GM12801 (cell line): ENCODE data around the gene CYP46A1.

ENCODE experiments used
- TF ChIP-seq, protein P1 (sequence below): IDR thresholded peaks from one replicate; pipeline ENCODE4 v1.5.1; 2011; ENCODE audit warnings: control low read depth; ENCODE audit not compliant: insufficient read length; ENCODE audit errors: extremely low read depth

Gene CYP46A1

DNA sequence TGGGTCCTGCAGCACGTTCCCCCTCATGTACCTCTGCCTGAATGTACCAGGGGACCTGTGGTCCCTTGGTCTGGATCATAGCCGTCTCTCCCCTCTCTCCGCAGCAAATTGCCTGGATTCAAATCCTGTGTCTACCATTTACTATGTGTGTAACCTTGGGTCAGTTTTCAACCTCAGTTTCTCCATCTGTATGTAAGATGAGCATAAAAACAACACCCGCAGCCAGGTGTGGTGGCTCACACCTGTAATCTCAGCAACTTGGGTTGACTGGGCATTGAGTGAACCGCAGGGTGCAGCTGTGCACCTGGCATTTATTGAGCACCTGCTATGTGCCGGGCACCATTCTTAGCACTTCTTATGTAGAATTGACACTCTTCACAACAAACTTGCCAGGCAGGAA, 14.1 kb downstream of the CYP46A1 start:
- TF ChIP-seq, protein P1, sequence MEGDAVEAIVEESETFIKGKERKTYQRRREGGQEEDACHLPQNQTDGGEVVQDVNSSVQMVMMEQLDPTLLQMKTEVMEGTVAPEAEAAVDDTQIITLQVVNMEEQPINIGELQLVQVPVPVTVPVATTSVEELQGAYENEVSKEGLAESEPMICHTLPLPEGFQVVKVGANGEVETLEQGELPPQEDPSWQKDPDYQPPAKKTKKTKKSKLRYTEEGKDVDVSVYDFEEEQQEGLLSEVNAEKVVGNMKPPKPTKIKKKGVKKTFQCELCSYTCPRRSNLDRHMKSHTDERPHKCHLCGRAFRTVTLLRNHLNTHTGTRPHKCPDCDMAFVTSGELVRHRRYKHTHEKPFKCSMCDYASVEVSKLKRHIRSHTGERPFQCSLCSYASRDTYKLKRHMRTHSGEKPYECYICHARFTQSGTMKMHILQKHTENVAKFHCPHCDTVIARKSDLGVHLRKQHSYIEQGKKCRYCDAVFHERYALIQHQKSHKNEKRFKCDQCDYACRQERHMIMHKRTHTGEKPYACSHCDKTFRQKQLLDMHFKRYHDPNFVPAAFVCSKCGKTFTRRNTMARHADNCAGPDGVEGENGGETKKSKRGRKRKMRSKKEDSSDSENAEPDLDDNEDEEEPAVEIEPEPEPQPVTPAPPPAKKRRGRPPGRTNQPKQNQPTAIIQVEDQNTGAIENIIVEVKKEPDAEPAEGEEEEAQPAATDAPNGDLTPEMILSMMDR: no peak

DNA sequence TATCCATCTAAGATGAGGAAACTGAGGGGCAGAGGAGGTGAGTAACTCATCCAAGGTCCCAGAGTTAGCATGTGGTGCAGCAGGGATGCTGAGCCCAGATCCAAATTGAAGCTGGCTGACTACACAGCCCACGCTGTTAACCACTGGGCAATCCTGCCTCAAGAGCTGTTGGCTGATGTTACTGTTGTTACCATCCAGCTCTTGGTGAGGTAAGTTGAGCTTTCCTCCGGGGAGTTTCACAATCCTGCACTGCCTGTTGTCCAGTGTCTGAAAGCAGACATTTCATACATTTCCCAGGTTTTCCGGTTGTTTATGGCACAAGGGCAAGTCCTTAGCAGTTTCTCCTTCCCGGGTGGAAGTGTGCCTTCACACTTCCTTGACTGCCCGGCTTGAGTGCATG, 14.5 kb downstream of the CYP46A1 start:
- TF ChIP-seq, protein P1: no peak

DNA sequence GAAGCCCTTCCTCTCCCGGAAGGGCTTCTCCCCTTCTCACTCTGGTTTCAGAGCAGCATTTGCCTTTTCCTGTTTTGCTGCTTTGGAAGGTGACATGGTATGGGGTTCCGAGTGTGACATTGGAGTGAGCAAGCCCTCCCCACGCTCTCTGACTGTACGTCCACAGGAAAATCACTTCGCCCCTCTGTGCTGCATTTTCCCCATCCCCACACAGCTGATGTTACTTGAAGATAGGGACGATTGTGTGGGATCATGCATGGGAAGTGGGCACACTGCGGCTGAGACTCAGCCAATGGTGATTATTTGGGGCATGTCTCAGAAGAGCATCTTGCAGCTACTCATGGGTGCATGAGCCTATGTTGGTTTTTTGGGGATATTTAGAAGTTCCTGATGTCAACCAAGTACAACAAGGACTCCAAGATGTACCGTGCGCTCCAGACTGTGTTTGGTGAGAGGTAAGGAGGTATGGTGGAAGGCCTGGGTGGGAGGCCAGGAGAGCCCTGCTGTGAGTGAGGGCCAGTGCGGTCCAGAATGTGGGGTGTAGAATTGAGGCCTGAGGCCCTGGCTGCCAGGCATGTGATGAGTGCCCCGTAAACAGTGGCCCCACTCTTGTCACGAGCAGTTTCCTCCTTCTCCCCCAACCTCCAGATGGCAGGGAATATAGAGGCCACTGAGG, 15.1 kb downstream of the CYP46A1 start:
- TF ChIP-seq, protein P1: no peak

DNA sequence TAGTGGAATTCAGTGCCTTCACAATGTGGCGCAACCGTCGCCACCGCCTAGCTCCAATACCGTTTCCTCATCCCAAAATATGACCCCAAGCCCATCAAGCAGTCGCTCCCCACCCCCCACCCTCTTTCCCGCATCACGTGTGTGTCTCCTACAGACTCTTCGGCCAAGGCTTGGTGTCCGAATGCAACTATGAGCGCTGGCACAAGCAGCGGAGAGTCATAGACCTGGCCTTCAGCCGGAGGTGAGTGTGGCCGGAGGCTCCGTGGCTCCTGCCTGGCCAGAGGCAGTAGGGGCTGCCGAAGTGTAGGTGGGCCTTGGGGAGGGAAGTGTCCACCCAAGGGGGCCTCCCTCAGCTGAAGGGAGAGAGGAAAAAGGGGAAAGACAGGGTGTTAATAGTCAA, 15.8 kb downstream of the CYP46A1 start:
- TF ChIP-seq, protein P1: no peak

DNA sequence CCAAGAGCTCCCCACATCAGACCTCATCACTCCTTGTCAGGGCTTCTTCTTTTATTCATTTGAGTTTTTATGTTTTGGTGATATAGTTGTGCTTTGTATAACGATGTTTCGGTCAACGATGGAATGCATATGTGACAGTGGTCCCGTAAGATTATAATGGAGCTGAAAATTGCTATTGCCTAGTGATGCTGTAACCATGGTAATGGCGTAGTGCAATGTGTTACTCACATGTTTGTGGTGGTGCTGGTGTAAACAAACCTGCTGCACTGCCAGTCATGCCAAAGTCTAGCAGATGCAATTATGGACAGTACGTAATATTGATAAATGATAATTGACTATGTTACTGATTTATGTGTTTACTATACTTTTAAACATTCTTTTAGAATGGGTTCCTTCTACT, 16.3 kb downstream of the CYP46A1 start:
- TF ChIP-seq, protein P1: no peak

DNA sequence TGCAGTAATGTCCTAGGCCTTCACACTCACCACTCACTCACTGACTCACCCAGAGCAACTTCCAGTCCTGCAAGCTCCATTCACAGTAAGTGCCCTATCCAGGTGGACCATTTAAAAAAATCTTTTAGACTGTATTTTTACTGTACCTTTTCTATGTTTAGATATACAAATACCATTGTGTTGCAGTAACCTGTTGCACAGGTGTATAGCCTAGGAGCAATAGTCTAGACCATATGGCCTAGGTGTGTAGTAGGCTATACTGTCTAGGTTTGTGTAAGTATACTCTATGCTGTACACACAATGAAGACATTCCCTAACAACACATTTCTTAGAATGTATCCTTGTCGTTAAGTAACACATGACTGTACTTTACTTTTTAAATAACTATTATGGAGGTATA, 17.2 kb downstream of the CYP46A1 start:
- TF ChIP-seq, protein P1: no peak

DNA sequence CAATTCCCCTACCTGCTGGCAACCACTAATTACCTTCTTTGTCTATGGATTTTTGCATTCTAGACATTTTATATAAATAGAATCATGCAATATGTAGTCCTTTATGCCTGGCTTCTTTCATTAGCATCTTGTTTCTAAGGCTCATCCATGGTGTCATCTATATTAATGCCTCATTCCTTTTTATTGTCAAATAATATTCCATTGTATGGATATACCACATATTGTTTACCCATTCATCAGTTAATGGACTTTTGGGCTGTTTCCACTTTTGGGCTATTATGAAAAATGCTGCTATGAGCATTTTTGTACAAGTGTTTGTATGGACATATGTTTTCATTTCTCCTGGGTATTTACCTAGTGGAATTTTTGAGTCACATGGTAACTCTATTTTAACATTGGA, 18.0 kb downstream of the CYP46A1 start:
- TF ChIP-seq, protein P1: no peak
